Mammary epithelial cell (primary cell): ENCODE results near the gene TEX28.

Experiments
- CTCF ChIP-seq, 2 donors: IDR thresholded peaks in 1 of 2; conservative IDR thresholded peaks in 1 of 2; 2 replicates each; pipeline ENCODE4 v1.5.1; 2011 to 2012; ENCODE audit warnings: inconsistent platforms in 2 of 2, low read length in 2 of 2, mild to moderate bottlenecking in 2 of 2, control low read depth in 1 of 2, low read depth in 1 of 2; ENCODE audit not compliant: insufficient read depth in 1 of 2; ENCODE audit errors: extremely low read depth in 1 of 2
- EZH2 ChIP-seq: IDR thresholded peaks from 2 replicates; pipeline ENCODE4 v1.6.1; 2012; ENCODE audit warnings: low read length, inconsistent platforms, borderline replicate concordance

DNA sequence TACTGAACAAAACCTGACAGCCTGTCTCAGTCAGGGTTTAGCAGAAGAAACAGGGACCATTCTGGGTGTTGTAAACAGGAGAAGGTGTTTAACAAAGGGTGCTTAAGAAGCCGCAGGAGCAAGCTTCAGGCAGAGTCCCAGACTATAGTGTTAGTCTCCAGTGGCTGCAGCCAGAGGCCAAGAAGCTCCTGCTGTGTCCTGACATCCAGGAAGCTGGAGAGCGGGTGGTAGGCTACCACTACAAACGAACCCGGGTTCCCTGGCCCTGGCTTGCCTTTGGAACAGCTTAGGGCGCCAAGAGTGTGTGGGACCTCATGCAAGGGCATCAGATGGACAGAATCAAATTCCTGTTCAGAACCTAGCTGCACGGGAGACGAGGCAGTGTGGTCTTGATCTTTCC, 28.6 kb upstream of the TEX28 start:
- no peak for TF ChIP-seq CTCF (conservative IDR thresholded peaks at IDR 0.05 in 1 of 2, IDR thresholded peaks at IDR 0.05 in 1 of 2; ENCODE audit: extremely low read depth in 1 of 2, insufficient read depth in 1 of 2, low read depth in 1 of 2, low read length in 2 of 2)
- no peak for TF ChIP-seq EZH2
